ENCODE data around the gene FBXL12.

FBXL12 gene

DNA sequence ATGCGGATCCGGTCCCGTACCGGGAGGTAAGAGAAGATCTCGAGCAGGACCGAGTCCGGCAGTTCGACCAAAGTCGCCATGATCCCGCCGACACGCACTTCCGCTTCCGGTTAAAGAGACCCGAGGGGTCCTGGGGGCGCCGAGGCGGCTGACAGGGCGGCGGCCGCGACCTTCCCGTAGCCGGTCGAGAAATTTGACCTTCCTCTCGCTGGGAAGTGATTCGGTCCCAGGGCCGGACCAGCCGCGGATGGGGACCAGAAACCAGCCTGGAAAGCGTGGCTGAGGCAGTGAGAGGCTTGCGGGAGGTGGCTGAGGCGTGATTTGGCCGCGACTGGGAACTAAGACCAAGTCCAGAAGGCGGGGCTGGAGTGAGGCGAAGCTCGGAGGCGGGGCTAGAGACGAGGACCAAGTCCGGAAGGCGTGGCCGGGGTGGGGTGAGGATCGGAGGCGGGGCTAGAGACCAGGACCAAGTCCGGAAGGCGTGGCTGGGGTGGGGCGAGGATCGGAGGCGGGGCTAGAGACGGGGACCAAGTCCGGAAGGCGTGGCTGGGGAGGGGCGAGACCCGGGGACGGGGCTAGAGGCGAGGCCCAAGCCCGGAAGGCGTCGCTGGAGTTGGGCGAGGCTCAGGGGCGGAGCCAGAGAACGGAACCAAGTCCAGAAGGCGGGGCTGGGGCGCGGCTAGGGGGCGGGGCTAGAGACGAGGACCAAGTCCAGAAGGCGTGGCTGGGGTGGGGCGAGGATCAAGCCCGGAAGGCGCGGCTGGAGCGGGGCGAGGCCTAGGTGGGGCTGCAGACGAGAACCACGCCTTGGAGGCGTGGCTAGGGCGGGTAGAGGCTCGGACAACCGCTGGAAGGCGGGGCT, at the start of gene FBXL12:
FBXL12 (minus strand) TSS at position 346 of the 862 bp plus-strand sequence; CDS start at position 80, 266 bp downstream.
- peaks cover 19% of the 10 kb centered on the region for H3K4me1 Mint-ChIP-seq (ENCODE audit: low read depth)
- H3K27ac Mint-ChIP-seq: peak within 1 kb of the TSS; percentile 89
- peak within 1 kb of the TSS; percentile 87 for H3K4me3 Mint-ChIP-seq
- H3K27me3 Mint-ChIP-seq (ENCODE audit: low read depth): no peaks in the 10 kb centered on the region
- H3K9me3 Mint-ChIP-seq: peaks cover 8% of the 10 kb centered on the region
- H3K36me3 Mint-ChIP-seq (ENCODE audit: low read depth): peaks cover 17% of the 10 kb centered on the region

- Mint-ChIP-seq H3K27me3 (ENCODE audit: low read depth) (no peaks in the 10 kb centered on the region), H3K4me3 (peak overlapping the region; percentile 56), H3K36me3 (ENCODE audit: low read depth) (peaks cover 6% of the 10 kb centered on the region), H3K9me3 (no peaks in the 10 kb centered on the region), H3K4me1 (ENCODE audit: low read depth) (peaks cover 46% of the 10 kb centered on the region), H3K27ac (peak overlapping the region; percentile 73)
Measured at GRCh38 chr19:9865732-9866501, 47.0 kb upstream of the FBXL12 start.

GRCh38 chr19:9863759-9864158, 44.9 kb upstream of the FBXL12 start:
- H3K4me3 Mint-ChIP-seq: peak overlapping the region; percentile 93
- H3K27me3 Mint-ChIP-seq (ENCODE audit: low read depth): no peaks in the 10 kb centered on the region
- peaks cover 55% of the 10 kb centered on the region for H3K4me1 Mint-ChIP-seq (ENCODE audit: low read depth)
- peak overlapping the region; percentile 97 for H3K27ac Mint-ChIP-seq
- no peaks in the 10 kb centered on the region for H3K9me3 Mint-ChIP-seq
- peaks cover 6% of the 10 kb centered on the region for H3K36me3 Mint-ChIP-seq (ENCODE audit: low read depth)

GRCh38 chr19:9862938-9863337, 44.1 kb upstream of the FBXL12 start:
- peaks cover 6% of the 10 kb centered on the region for H3K36me3 Mint-ChIP-seq (ENCODE audit: low read depth)
- H3K27ac Mint-ChIP-seq: peak overlapping the region; percentile 97
- H3K4me1 Mint-ChIP-seq (ENCODE audit: low read depth): peaks cover 63% of the 10 kb centered on the region
- H3K27me3 Mint-ChIP-seq (ENCODE audit: low read depth): no peaks in the 10 kb centered on the region
- peak overlapping the region; percentile 93 for H3K4me3 Mint-ChIP-seq
- H3K9me3 Mint-ChIP-seq: no peaks in the 10 kb centered on the region

GRCh38 chr19:9861503-9861902, 42.6 kb upstream of the FBXL12 start:
- Mint-ChIP-seq H3K9me3 (no peaks in the 10 kb centered on the region), H3K36me3 (ENCODE audit: low read depth) (peaks cover 14% of the 10 kb centered on the region), H3K4me1 (ENCODE audit: low read depth) (peaks cover 67% of the 10 kb centered on the region), H3K27me3 (ENCODE audit: low read depth) (no peaks in the 10 kb centered on the region), H3K4me3 (no peak overlapping the region), H3K27ac (peak overlapping the region; percentile 76)

DNA sequence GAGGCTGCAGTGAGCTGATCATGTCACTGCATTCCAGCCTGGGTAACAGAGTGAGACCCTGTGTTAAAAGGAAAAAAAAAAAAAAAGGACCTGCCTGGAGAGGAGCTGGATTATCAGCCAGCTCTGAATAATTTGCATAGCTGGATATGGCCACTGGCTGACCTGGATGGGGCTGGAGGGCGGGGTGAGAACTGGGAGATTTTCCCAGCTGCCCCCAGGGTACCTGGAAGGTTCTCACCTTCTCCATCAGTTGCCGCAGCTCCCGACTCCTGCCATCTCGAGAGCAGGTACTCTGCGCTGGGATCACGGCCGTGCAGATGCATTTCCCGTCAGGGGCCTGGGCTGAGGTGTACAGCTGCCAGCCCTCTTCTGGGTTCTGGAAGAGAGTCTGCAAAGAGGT, 41.5 kb upstream of the FBXL12 start:
- H3K9me3 Mint-ChIP-seq: no peaks in the 10 kb centered on the region
- H3K4me1 Mint-ChIP-seq (ENCODE audit: low read depth): peaks cover 60% of the 10 kb centered on the region
- no peak overlapping the region for H3K4me3 Mint-ChIP-seq
- H3K36me3 Mint-ChIP-seq (ENCODE audit: low read depth): peaks cover 13% of the 10 kb centered on the region
- no peaks in the 10 kb centered on the region for H3K27me3 Mint-ChIP-seq (ENCODE audit: low read depth)
- no peak overlapping the region for H3K27ac Mint-ChIP-seq

DNA sequence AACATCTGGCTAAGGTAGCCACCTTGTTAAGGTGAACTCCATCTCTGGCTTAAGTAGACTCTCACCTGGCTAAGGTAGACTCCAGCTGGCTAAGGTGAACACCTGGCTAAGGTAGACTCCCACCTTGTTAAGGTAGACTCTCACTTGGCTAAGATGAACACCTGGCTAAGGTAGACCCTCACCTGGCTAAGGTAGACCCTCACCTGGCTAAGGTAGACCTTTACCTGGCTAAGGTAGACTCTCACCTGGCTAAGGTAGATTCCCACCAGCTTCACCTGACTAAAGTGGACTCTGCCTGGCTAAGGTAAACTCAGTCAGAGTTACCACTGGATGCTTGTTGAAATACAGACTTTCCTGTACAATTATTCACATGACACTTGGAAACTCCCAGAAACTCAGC, 39.9 kb upstream of the FBXL12 start:
- Mint-ChIP-seq H3K27ac (peak overlapping the region; percentile 97), H3K36me3 (ENCODE audit: low read depth) (peaks cover 18% of the 10 kb centered on the region), H3K9me3 (no peaks in the 10 kb centered on the region), H3K4me3 (peak overlapping the region; percentile 93), H3K4me1 (ENCODE audit: low read depth) (peaks cover 54% of the 10 kb centered on the region), H3K27me3 (ENCODE audit: low read depth) (no peaks in the 10 kb centered on the region)

GRCh38 chr19:9857920-9858746, 39.3 kb upstream of the FBXL12 start:
- H3K36me3 Mint-ChIP-seq (ENCODE audit: low read depth): peaks cover 18% of the 10 kb centered on the region
- no peaks in the 10 kb centered on the region for H3K27me3 Mint-ChIP-seq (ENCODE audit: low read depth)
- no peaks in the 10 kb centered on the region for H3K9me3 Mint-ChIP-seq
- peaks cover 48% of the 10 kb centered on the region for H3K4me1 Mint-ChIP-seq (ENCODE audit: low read depth)
- H3K27ac Mint-ChIP-seq: peak overlapping the region; percentile 97
- H3K4me3 Mint-ChIP-seq: peak overlapping the region; percentile 93

DNA sequence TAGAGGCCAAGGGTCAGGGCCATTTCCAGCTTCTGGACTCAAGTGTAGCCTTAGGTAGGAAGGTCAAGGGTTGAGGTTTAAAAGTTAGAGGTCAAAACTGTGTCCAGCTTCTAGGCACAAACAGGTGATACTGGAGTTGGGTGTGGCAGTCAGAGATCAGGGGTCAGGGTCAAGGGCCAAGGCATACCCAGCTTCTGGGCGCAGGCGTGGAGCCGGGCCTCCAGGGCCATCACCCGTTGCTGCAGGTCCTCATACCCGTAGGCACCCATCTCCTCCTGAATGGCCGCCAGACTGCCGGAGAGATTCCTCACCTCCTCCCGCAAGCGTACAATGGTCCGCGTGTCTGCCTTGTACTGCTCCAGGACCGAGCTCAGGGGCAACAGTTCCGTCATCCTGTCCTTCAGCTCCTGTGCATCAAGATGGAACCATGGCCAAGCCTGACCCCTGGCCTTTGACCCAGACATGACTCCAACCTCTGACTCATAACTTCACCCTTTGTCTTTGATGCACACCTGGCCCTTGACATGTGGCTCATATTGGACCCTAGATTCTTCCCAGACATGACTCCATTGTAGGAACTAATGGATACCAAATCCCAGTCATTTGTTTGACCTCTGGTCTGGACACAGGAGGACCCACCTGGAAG, 38.3 kb upstream of the FBXL12 start:
- H3K4me1 Mint-ChIP-seq (ENCODE audit: low read depth): peaks cover 40% of the 10 kb centered on the region
- peaks cover 19% of the 10 kb centered on the region for H3K36me3 Mint-ChIP-seq (ENCODE audit: low read depth)
- peak overlapping the region; percentile 97 for H3K27ac Mint-ChIP-seq
- H3K4me3 Mint-ChIP-seq: peak overlapping the region; percentile 93
- no peaks in the 10 kb centered on the region for H3K9me3 Mint-ChIP-seq
- no peaks in the 10 kb centered on the region for H3K27me3 Mint-ChIP-seq (ENCODE audit: low read depth)

DNA sequence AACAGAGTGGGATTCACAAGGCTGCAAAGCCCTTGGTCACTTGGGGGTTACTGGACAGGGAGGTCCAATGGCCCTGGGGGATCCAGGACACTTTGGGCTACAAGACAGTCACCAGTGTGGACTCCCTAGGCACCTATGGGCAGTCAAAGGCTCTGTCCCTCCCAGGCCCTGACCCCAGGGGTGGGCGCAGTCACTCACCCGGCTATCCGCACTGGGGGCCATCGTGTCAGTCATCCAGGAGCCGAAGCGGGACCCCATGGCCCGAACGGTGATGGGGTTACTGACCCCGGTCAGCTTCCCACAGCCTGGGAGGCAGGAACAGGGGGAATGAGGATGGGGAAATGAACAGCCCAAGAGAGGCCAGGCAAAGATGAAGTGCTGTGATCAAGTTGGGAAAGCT, 37.7 kb upstream of the FBXL12 start:
- Mint-ChIP-seq H3K27me3 (ENCODE audit: low read depth) (no peaks in the 10 kb centered on the region), H3K9me3 (no peaks in the 10 kb centered on the region), H3K4me3 (no peak overlapping the region), H3K4me1 (ENCODE audit: low read depth) (peaks cover 37% of the 10 kb centered on the region), H3K36me3 (ENCODE audit: low read depth) (peaks cover 19% of the 10 kb centered on the region), H3K27ac (peak overlapping the region; percentile 57)

DNA sequence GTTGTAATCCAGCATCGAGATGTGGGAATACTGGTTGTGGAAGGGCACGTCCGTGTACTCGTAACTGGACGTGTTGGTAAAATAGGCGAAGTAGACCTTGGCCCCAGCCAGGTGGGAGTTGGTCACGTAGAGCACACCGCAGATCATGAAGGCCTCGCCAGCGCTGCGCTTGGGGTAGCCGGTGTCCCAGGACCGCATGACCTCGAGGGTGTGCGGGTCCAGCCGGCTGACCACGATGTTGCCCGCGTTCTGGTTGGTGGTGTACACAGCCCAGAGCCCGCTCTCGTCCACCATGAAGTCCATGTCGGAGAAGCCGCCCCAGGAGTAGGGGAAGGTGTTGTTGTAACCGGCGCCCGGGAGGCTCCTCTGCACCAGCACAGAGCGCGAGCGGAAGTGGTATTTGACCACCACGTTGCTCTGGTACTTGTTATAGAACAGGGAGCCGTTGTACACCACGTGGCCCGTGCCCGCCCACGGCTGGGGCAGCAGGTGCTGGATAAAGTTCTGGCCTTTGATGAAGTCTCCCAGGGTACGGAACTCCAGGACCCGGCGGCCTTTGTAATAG, 35.5 kb upstream of the FBXL12 start:
- Mint-ChIP-seq H3K36me3 (ENCODE audit: low read depth) (peaks cover 21% of the 10 kb centered on the region), H3K27me3 (ENCODE audit: low read depth) (no peaks in the 10 kb centered on the region), H3K27ac (no peak overlapping the region), H3K9me3 (no peaks in the 10 kb centered on the region), H3K4me3 (no peak overlapping the region), H3K4me1 (ENCODE audit: low read depth) (peaks cover 29% of the 10 kb centered on the region)

DNA sequence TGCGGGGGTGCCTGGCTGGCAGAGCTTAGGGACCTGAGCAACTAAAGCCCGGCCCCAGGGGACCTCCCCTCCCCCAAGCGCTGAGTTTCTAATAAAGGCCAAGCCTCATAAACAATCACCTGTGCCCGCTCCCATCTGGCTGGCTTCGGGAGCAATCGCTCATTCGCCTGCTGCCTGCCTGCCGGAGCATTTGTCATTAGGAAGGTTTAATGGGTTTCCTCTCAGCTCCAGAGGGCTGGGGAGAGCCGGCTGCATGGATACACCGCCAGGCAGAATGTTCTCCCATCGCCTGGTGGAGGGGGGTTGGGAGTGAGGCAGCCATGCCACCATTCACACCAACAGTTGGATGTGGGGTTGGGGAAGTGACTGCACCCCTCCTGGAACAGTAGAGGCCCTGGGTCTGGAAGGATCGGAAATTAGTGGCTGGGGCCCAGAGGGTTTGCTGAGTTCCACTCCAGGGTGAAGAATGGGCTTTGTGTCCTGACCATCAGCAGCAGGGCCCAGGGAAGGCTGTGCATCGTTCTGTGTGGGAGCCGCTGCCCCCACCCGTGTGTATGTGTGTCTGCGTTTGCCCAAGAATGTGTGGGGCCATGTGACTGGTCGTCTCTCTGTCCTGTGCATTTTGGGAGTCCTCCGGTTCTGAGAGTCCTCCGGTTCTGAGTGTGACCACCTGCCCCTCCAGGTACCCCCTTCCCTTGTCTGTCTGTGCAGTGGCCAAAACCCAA, 31.5 kb upstream of the FBXL12 start:
- H3K27ac Mint-ChIP-seq: no peak overlapping the region
- H3K4me1 Mint-ChIP-seq (ENCODE audit: low read depth): peaks cover 14% of the 10 kb centered on the region
- no peaks in the 10 kb centered on the region for H3K9me3 Mint-ChIP-seq
- no peaks in the 10 kb centered on the region for H3K27me3 Mint-ChIP-seq (ENCODE audit: low read depth)
- peaks cover 15% of the 10 kb centered on the region for H3K36me3 Mint-ChIP-seq (ENCODE audit: low read depth)
- no peak overlapping the region for H3K4me3 Mint-ChIP-seq

GRCh38 chr19:9849791-9850190, 30.9 kb upstream of the FBXL12 start:
- Mint-ChIP-seq H3K9me3 (no peaks in the 10 kb centered on the region), H3K4me3 (no peak overlapping the region), H3K4me1 (ENCODE audit: low read depth) (peaks cover 15% of the 10 kb centered on the region), H3K27ac (no peak overlapping the region), H3K36me3 (ENCODE audit: low read depth) (peaks cover 17% of the 10 kb centered on the region), H3K27me3 (ENCODE audit: low read depth) (no peaks in the 10 kb centered on the region)

Measured in T-helper 1 cell treated with Interleukin-12 subunit alpha and Interleukin-12 subunit beta and Interleukin-4 antibody, amounts not matched to agents 30 μg/mL and 1 μg/mL, for 36 hours (primary cell).